IPS-15b (cell line): ENCODE data around the gene FZD2.

Experiments
- H3K27me3 ChIP-seq: one replicate; pipeline ENCODE4 v1.6.1; 2013; ENCODE audit warnings: low read length; ENCODE audit not compliant: control insufficient read depth, insufficient read depth
- H3K36me3 ChIP-seq: one replicate; pipeline ENCODE4 v1.6.1; 2013; ENCODE audit warnings: low read length; ENCODE audit not compliant: control insufficient read depth, insufficient read depth
- H3K4me1 ChIP-seq: one replicate; pipeline ENCODE4 v1.6.1; 2013; ENCODE audit warnings: mild to moderate bottlenecking, low read length; ENCODE audit not compliant: control insufficient read depth, insufficient read depth
- H3K4me3 ChIP-seq: one replicate; pipeline ENCODE4 v1.5.1; 2013; ENCODE audit warnings: low read depth, low read length
- H3K9ac ChIP-seq: one replicate; pipeline ENCODE4 v1.6.1; 2013; ENCODE audit warnings: low read depth, mild to moderate bottlenecking, low read length
- H3K9me3 ChIP-seq: one replicate; pipeline ENCODE4 v1.6.1; 2013; ENCODE audit warnings: mild to moderate bottlenecking, low read length; ENCODE audit not compliant: control insufficient read depth, insufficient read depth

FZD2 gene

GRCh38 chr17:44602970-44603369 is 45.7 kb downstream of the FZD2 start:
- no peaks in the 10 kb centered on the region for H3K36me3 ChIP-seq
- H3K4me1 ChIP-seq: peaks cover 11% of the 10 kb centered on the region
- peaks cover 2% of the 10 kb centered on the region for H3K27me3 ChIP-seq
- H3K9ac ChIP-seq: no peak overlapping the region
- H3K4me3 ChIP-seq: no peak overlapping the region
- H3K9me3 ChIP-seq: no peaks in the 10 kb centered on the region

- Histone ChIP-seq H3K4me3 (no peak overlapping the region), H3K36me3 (no peaks in the 10 kb centered on the region), H3K9ac (no peak overlapping the region), H3K9me3 (no peaks in the 10 kb centered on the region), H3K4me1 (peaks cover 13% of the 10 kb centered on the region), H3K27me3 (peaks cover 2% of the 10 kb centered on the region)
Observed at GRCh38 chr17:44604116-44604761, 47.0 kb downstream of the FZD2 start.

GRCh38 chr17:44604768-44605485 is 47.6 kb downstream of the FZD2 start:
- Histone ChIP-seq H3K9ac (no peak overlapping the region), H3K4me1 (peaks cover 6% of the 10 kb centered on the region), H3K36me3 (no peaks in the 10 kb centered on the region), H3K9me3 (no peaks in the 10 kb centered on the region), H3K4me3 (no peak overlapping the region), H3K27me3 (peaks cover 2% of the 10 kb centered on the region)

DNA sequence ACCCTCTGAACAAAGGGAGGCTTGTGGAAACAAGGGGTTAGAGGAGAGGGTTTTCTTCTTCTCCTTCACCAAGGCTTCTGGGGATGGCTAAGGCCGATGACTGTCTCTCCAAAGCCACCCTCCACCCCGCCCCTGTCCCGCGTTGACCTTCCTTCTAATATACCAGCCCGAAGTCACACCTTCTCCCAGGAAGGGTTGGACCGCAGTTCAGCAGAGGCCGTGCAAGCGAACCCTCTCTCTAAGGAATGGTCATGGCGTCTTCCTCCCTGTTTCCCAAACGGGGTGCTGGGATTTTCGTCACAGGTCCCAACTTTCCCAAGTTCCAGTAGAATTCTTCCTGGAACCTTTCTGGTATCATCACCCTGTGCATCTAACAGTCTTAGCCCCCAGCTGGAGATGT is 49.4 kb downstream of the FZD2 start:
- H3K9me3 ChIP-seq: no peaks in the 10 kb centered on the region
- no peak overlapping the region for H3K4me3 ChIP-seq
- H3K4me1 ChIP-seq: peaks cover 4% of the 10 kb centered on the region
- H3K27me3 ChIP-seq: peaks cover 2% of the 10 kb centered on the region
- H3K36me3 ChIP-seq: no peaks in the 10 kb centered on the region
- H3K9ac ChIP-seq: no peak overlapping the region

- Histone ChIP-seq H3K9me3 (no peaks in the 10 kb centered on the region), H3K9ac (no peak overlapping the region), H3K4me1 (peaks cover 4% of the 10 kb centered on the region), H3K36me3 (no peaks in the 10 kb centered on the region), H3K27me3 (peaks cover 2% of the 10 kb centered on the region), H3K4me3 (no peak overlapping the region)
Observed at GRCh38 chr17:44607836-44608690, 50.8 kb downstream of the FZD2 start.

GRCh38 chr17:44608727-44609435 is 51.6 kb downstream of the FZD2 start:
- peaks cover 4% of the 10 kb centered on the region for H3K4me1 ChIP-seq
- H3K9ac ChIP-seq: no peak overlapping the region
- no peak overlapping the region for H3K4me3 ChIP-seq
- peaks cover 2% of the 10 kb centered on the region for H3K27me3 ChIP-seq
- H3K9me3 ChIP-seq: no peaks in the 10 kb centered on the region
- H3K36me3 ChIP-seq: no peaks in the 10 kb centered on the region

GRCh38 chr17:44610331-44610730 is 53.0 kb downstream of the FZD2 start:
- no peak overlapping the region for H3K4me3 ChIP-seq
- H3K9me3 ChIP-seq: no peaks in the 10 kb centered on the region
- no peaks in the 10 kb centered on the region for H3K36me3 ChIP-seq
- no peak overlapping the region for H3K9ac ChIP-seq
- peaks cover 4% of the 10 kb centered on the region for H3K4me1 ChIP-seq
- no peaks in the 10 kb centered on the region for H3K27me3 ChIP-seq
